Liver (tissue), 9 donors: ENCODE measurements around the gene NOC4L. TPM values are rescaled to one million over a fixed set of nuclear protein-coding genes. Genes with fewer than 3 reads are reported as not detected.
A peak's percentile ranks its signal among the peaks of the same experiment; 100 is the strongest.

Source experiments
- DNase-seq: peaks from one replicate; pipeline ENCODE4 v3.0.0-alpha.2; 2017; ENCODE audit warnings: low spot score
- H3K27ac ChIP-seq, 2 donors: one replicate each; pipeline ENCODE4 v1.7.0; 2013; ENCODE audit warnings: inconsistent platforms in 2 of 2, low read length in 2 of 2, control low read depth in 1 of 2, low read depth in 1 of 2, mild to moderate bottlenecking in 1 of 2
- H3K27me3 ChIP-seq, 4 donors: one replicate each; pipeline versions ENCODE4 v1.6.1 to v1.7.0; 2013; ENCODE audit warnings: low read length in 3 of 4, inconsistent platforms in 1 of 4, mild to moderate bottlenecking in 1 of 4, moderate library complexity in 1 of 4; ENCODE audit not compliant: control insufficient read depth in 4 of 4, insufficient read depth in 4 of 4
- H3K36me3 ChIP-seq, 4 donors: one replicate each; pipeline versions ENCODE4 v1.6.1 to v1.7.0; 2013; ENCODE audit warnings: low read length in 3 of 4, mild to moderate bottlenecking in 3 of 4, low read depth in 1 of 4, moderate library complexity in 1 of 4; ENCODE audit not compliant: control insufficient read depth in 4 of 4, insufficient read depth in 3 of 4
- H3K4me1 ChIP-seq, 4 donors: one replicate each; pipeline versions ENCODE4 v1.6.1 to v1.7.0; 2013; ENCODE audit warnings: low read length in 3 of 4, mild to moderate bottlenecking in 3 of 4, moderate library complexity in 1 of 4; ENCODE audit not compliant: control insufficient read depth in 4 of 4, insufficient read depth in 4 of 4
- H3K4me3 ChIP-seq, 3 donors: one replicate each; pipeline versions ENCODE4 v1.6.1 to v1.7.0; 2013; ENCODE audit warnings: low read length in 3 of 3, control low read depth in 1 of 3, low read depth in 1 of 3, mild to moderate bottlenecking in 1 of 3
- H3K9ac ChIP-seq, 2 donors: one replicate each; pipeline ENCODE4 v1.7.0; 2013; ENCODE audit warnings: low read length in 2 of 2, mild to moderate bottlenecking in 2 of 2, moderate library complexity in 2 of 2, control low read depth in 1 of 2, low read depth in 1 of 2
- H3K9me3 ChIP-seq, 4 donors: one replicate each; pipeline versions ENCODE4 v1.6.1 to v1.7.0; 2013; ENCODE audit warnings: low read length in 3 of 4; ENCODE audit not compliant: control insufficient read depth in 4 of 4
- CTCF ChIP-seq: fragments of 150-350 bp; IDR thresholded peaks from 2 replicates; pipeline ENCODE4 v1.5.1; 2017; ENCODE audit warnings: improper control_type of control experiment, low read depth, low read length; ENCODE audit not compliant: missing input control
- EGR1 ChIP-seq, 2 donors: IDR thresholded peaks; 2 replicates each; pipeline ENCODE4 v1.6.1; 2016 to 2018; ENCODE audit warnings: antibody characterized with exemption in 2 of 2, low read depth in 2 of 2
- FOXA1 ChIP-seq: IDR thresholded peaks from 2 replicates; pipeline ENCODE4 v1.6.1; 2016; ENCODE audit warnings: antibody characterized with exemption
- FOXA2 ChIP-seq: IDR thresholded peaks from 2 replicates; pipeline ENCODE4 v1.6.1; 2016; ENCODE audit warnings: antibody characterized with exemption
- GABPA ChIP-seq, 2 donors: IDR thresholded peaks in 1 of 2; conservative IDR thresholded peaks in 1 of 2; 2 replicates each; pipeline ENCODE4 v1.6.1; 2016; ENCODE audit warnings: antibody characterized with exemption in 2 of 2, mild to moderate bottlenecking in 1 of 2, moderate library complexity in 1 of 2
- HNF4A ChIP-seq, 2 donors: conservative IDR thresholded peaks; 2 replicates each; pipeline ENCODE4 v1.6.1; 2016; ENCODE audit warnings: antibody characterized with exemption in 2 of 2, mild to moderate bottlenecking in 2 of 2
- HNF4G ChIP-seq: IDR thresholded peaks from 2 replicates; pipeline ENCODE4 v1.6.1; 2016; ENCODE audit warnings: antibody characterized with exemption
- JUND ChIP-seq, 2 donors: IDR thresholded peaks; 2 replicates each; pipeline ENCODE4 v1.6.1; 2016; ENCODE audit warnings: antibody characterized with exemption in 2 of 2
- MAX ChIP-seq: IDR thresholded peaks from 2 replicates; pipeline ENCODE4 v1.6.1; 2016; ENCODE audit warnings: antibody characterized with exemption
- NR2F2 ChIP-seq: IDR thresholded peaks from 2 replicates; pipeline ENCODE4 v1.6.1; 2016; ENCODE audit warnings: antibody characterized with exemption
- RXRA ChIP-seq, 2 donors: IDR thresholded peaks; 2 replicates each; pipeline ENCODE4 v1.6.1; 2017 to 2018; ENCODE audit warnings: antibody characterized with exemption in 2 of 2, mild to moderate bottlenecking in 1 of 2
- YY1 ChIP-seq: IDR thresholded peaks from 2 replicates; pipeline ENCODE4 v1.6.1; 2016; ENCODE audit warnings: antibody characterized with exemption, mild to moderate bottlenecking
- ZBTB33 ChIP-seq: IDR thresholded peaks from 2 replicates; pipeline ENCODE4 v1.6.1; 2016; ENCODE audit warnings: antibody characterized with exemption
- WGBS: extraction: QIAGEN DNeasy Blood & Tissue Kit; methylation state at CpG from one replicate; pipeline ENCODE4 v1.1.7; 2013; 5-methylcytosine and 5-hydroxymethylcytosine counted together
- polyA plus RNA-seq, 2 donors: library from polyadenylated mRNA; stranded (reverse) in 1 of 2; unstranded in 1 of 2; fragments of 200-250 nt in 1 of 2; fragments of >200 nt in 1 of 2; fragmentation: Nextera tagmentation in 1 of 2; extraction: Ambion mirVana in 1 of 2; gene quantifications; one replicate each; pipeline versions ENCODE4 v1.2.1 to v1.2.3, GENCODE V29; 2013 to 2015
- total RNA-seq, 2 donors: library from RNA; depleted of rRNA; stranded (reverse); fragments of >200 nt; gene quantifications; one replicate each; pipeline ENCODE4 v1.2.3, GENCODE V29; 2014
- donor health status: healthy.
- donor health status: healthy.
- donor health status: healthy.
- donor health status: healthy.
- donor health status: healthy.

The NOC4L gene
- total and polyA plus RNA-seq, 4 donors, result 6.4 to 11.6 (median 8.4) TPM

GRCh38 chr12:132145334-132145733, 1.1 kb downstream of the NOC4L start:
- 79% methylated on average over 7 of the region's 7 CpGs for WGBS
- no peak for TF ChIP-seq FOXA2

GRCh38 chr12:132146098-132146497, 1.8 kb downstream of the NOC4L start:
- no peak for TF ChIP-seq EGR1 (IDR thresholded peaks at IDR 0.05; ENCODE audit: low read depth in 2 of 2)
- no peak for TF ChIP-seq GABPA (IDR thresholded peaks at IDR 0.05 in 1 of 2, conservative IDR thresholded peaks at IDR 0.05 in 1 of 2)
- TF ChIP-seq HNF4A (conservative IDR thresholded peaks at IDR 0.05), result no peak
- no peak for TF ChIP-seq HNF4G
- TF ChIP-seq ZBTB33, result no peak
- TF ChIP-seq FOXA2, result no peak
- TF ChIP-seq CTCF, result no peak
- TF ChIP-seq NR2F2, result no peak
- TF ChIP-seq FOXA1, result no peak
- no peak for TF ChIP-seq RXRA (IDR thresholded peaks at IDR 0.05)
- no peak overlapping the region for H3K4me3 ChIP-seq
- no peaks in the 10 kb centered on the region for H3K27me3 ChIP-seq
- peaks cover 0 to 10% (median 5%) of the 10 kb centered on the region in 4 donors for H3K36me3 ChIP-seq
- H3K9ac ChIP-seq, result no peak overlapping the region
- WGBS, result 98% methylated on average over 24 of the region's 24 CpGs
- no peaks in the 10 kb centered on the region for H3K9me3 ChIP-seq
- DNase-seq, result no peak
- peaks cover 5 to 26% (median 21%) of the 10 kb centered on the region in 4 donors for H3K4me1 ChIP-seq
- no peak overlapping the region for H3K27ac ChIP-seq

More at GRCh38 chr12:132145334-132145733, 1.1 kb downstream of the NOC4L start:
- peaks cover 5 to 26% (median 21%) of the 10 kb centered on the region in 4 donors for H3K4me1 ChIP-seq
- H3K27ac ChIP-seq, result no peak overlapping the region
- peaks cover 0 to 18% (median 8%) of the 10 kb centered on the region in 4 donors for H3K36me3 ChIP-seq
- no peak for DNase-seq
- H3K4me3 ChIP-seq, result peak overlapping the region; percentile 85 to 95 (median 91)
- H3K27me3 ChIP-seq, result no peaks in the 10 kb centered on the region
- H3K9ac ChIP-seq, result peak overlapping the region in 1 of 2 donors; percentile 71
- H3K9me3 ChIP-seq, result no peaks in the 10 kb centered on the region

GRCh38 chr12:132146772-132147422, 2.6 kb downstream of the NOC4L start:
- no peak for TF ChIP-seq JUND (IDR thresholded peaks at IDR 0.05)
- TF ChIP-seq MAX, result no peak
- TF ChIP-seq YY1, result no peak
- peaks cover 5 to 26% (median 21%) of the 10 kb centered on the region in 4 donors for H3K4me1 ChIP-seq
- WGBS, result 95% methylated on average over 19 of the region's 19 CpGs
- H3K9me3 ChIP-seq, result no peaks in the 10 kb centered on the region
- no peak overlapping the region for H3K4me3 ChIP-seq
- no peak overlapping the region for H3K9ac ChIP-seq
- DNase-seq, result no peak
- peaks cover 0 to 8% (median 2%) of the 10 kb centered on the region in 4 donors for H3K36me3 ChIP-seq
- no peaks in the 10 kb centered on the region for H3K27me3 ChIP-seq
- H3K27ac ChIP-seq, result no peak overlapping the region
